KOPT-K1 (cell line): ENCODE results near the gene SPHK2.
A peak's percentile ranks its signal among the peaks of the same experiment; 100 is the strongest.
"Not testable (repeated sequence)": the region's sequence is repeated elsewhere in the genome, so short reads cannot be mapped to it uniquely, and the experiment has no call there.

Experiments used
- H3K27ac ChIP-seq: fragments of 200-600 bp; sonication (generic); 2 replicates; pipeline ENCODE4 v1.5.1; 2016; ENCODE audit warnings: antibody characterized with exemption, mild to moderate bottlenecking, low read depth, low read length; ENCODE audit not compliant: poor library complexity, severe bottlenecking
- H3K36me3 ChIP-seq: fragments of 200-600 bp; sonication (generic); 2 replicates; pipeline ENCODE4 v1.5.1; 2017; ENCODE audit warnings: antibody characterized with exemption, mild to moderate bottlenecking, low read length, moderate library complexity; ENCODE audit not compliant: insufficient read depth
- H3K9me3 ChIP-seq: fragments of 200-600 bp; sonication (generic); 2 replicates; pipeline ENCODE4 v1.5.1; 2017; ENCODE audit warnings: antibody characterized with exemption, low read length, mild to moderate bottlenecking; ENCODE audit not compliant: insufficient read depth, poor library complexity, severe bottlenecking

Gene SPHK2, protein sequence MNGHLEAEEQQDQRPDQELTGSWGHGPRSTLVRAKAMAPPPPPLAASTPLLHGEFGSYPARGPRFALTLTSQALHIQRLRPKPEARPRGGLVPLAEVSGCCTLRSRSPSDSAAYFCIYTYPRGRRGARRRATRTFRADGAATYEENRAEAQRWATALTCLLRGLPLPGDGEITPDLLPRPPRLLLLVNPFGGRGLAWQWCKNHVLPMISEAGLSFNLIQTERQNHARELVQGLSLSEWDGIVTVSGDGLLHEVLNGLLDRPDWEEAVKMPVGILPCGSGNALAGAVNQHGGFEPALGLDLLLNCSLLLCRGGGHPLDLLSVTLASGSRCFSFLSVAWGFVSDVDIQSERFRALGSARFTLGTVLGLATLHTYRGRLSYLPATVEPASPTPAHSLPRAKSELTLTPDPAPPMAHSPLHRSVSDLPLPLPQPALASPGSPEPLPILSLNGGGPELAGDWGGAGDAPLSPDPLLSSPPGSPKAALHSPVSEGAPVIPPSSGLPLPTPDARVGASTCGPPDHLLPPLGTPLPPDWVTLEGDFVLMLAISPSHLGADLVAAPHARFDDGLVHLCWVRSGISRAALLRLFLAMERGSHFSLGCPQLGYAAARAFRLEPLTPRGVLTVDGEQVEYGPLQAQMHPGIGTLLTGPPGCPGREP

DNA sequence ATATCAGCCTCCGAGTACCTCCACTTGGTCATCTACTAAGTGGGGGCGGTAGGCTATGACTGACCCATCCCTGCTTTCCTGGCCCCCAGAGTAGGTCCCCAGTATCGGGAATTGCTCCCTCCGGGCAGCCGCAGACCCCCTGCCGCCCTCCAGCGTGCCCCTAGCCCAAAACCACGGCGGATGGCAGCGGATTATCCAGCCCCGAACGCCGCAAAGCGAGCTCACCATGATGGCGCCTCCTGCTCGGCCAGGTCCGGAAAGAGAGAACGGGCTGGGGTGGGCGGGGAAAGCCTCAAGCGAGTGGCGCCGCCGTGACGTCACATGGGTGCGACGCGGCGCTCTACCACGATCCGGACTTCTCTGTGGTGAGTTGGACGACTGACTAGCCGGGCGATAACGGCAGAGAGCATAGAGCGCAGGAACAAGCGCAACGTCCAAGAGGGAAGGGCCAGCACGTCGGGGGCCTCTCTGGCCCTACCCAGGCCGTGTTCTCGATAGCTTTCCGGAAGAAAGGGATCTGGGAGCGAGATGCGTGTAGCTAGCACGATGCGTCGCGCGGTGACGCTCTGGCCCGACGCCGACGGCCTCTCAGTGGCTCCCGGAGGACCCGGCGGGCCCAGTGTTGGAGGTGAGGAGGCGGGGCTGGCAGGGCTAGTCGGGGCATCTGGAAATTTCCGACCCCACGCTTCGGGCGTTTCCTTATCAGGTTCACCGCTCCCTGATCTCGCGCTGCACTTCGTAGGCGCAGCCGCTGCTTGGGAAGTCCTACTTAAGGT lies at the start of gene SPHK2, which contains the start of gene RPL18:
Gene SPHK2, plus strand, starts transcription at position 591 of the 776 bp plus-strand sequence. CDS start 1,009 bp downstream, outside the sequence.
Gene RPL18, minus strand, starts transcription at position 263 of the 776 bp plus-strand sequence. Its CDS starts 35 bp downstream, at position 228.
- no peaks in the 10 kb centered on the region for H3K9me3 ChIP-seq
- peak within 1 kb of the TSS; percentile 88 for H3K27ac ChIP-seq
- H3K36me3 ChIP-seq: peaks cover 48% of the 10 kb centered on the region

DNA sequence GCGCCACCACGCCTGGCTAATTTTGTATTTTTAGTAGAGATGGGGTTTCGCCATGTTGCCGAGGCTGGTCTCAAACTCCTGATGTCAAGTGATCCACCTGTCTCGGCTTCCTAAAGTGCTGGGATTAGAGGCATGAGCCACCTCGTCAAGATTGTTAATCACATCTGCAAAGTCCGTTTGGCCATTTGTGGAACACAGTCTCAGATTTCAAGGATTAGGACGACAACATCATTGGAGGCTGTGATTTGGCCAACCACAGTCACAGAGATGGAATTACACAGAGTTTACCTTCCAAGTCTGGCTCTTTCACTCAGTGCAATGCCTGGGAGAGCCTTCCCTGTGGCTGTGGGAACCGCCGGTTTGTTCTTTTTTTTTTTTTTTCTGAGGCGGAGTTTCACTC lies 49.5 kb upstream of the SPHK2 start:
- no peaks in the 10 kb centered on the region for H3K36me3 ChIP-seq
- H3K27ac ChIP-seq: no peak overlapping the region
- no peaks in the 10 kb centered on the region for H3K9me3 ChIP-seq

DNA sequence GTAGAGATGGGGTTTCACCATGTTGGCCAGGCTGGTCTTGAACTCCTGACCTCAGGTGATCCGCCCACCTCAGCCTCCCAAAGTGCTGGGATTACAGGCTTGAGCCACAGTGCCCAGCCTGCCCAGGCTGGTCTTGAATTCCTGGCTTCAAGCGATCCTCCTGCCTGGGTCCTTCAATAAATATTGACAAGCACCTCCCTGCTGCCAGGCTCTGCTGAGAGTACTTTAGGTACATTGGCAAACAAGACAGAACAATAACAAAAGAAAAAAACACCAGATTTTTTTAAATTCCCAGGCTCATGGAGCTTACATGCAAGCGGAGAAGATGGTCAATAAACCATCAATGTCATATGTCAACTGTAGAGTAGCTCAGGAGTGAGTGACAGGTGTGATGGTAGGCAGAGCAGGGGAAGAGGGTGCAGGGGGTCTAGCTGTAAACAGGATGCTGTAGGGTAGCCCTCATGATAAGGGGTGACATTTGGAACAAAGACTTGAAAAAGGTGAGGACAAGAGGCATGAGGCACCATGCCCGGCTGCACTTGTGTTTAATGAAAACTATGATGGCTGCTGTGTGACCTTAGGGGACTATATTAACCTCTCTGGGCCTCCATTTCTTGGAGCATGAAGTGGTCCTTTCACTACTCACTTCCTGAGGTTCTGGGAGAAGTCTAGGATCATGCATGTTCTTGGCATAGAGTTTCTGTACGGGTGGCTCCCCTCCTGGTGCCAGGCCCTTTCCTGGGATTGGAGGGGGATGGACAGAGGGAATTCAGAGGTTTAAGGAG lies 47.7 kb upstream of the SPHK2 start:
- no peaks in the 10 kb centered on the region for H3K9me3 ChIP-seq
- H3K36me3 ChIP-seq: no peaks in the 10 kb centered on the region
- no peak overlapping the region for H3K27ac ChIP-seq

DNA sequence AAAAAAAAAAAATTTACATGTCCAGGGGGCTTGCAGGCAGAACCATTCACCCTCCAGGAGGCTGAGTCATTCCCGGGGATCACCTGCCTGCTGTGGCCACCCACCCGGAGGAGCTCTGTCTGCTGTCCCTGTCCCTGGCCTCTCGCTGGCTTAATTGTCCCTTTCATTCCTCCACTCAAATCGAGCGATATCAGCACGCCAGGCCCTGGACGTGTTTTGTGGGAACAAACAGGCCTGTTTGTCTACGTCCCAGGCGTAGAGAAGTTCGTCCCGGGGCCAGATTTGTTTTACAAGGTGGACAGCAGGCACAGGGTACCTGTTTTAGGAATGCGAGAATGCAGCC lies 46.2 kb upstream of the SPHK2 start:
- no peaks in the 10 kb centered on the region for H3K9me3 ChIP-seq
- H3K27ac ChIP-seq: no peak overlapping the region
- H3K36me3 ChIP-seq: no peaks in the 10 kb centered on the region

DNA sequence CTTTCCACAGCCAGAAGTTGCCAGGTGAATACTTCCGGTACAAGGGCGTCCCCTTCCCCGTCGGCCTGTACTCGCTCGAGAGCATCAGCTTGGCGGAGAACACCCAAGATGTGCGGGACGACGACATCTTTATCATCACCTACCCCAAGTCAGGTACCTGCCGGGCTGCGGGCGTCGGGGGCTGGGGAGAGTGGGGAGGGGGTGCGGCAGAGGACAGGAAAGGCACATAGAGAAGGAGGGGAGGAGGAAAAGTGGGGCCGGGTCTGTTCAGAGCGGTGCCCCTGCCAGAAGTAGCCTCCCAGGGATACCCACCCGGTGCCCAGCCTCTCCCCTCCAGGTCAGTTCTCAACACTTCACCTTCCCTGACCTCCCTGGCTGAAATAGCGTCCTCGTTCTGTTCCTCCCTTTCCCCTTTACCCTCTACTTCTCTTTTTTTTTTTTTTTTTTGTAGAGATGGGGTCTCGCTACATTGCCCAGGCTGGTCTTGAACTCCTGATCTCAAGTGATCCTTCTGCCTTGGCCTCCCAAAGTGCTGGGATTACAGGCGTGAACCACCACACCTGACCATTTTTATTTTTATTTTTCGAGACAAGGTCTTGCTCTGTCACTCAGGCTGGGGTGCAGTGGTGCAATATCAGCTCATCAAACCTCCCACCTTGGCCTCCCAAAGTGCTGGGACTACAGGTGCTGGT lies 43.2 kb upstream of the SPHK2 start:
- H3K9me3 ChIP-seq: no peaks in the 10 kb centered on the region
- H3K27ac ChIP-seq: no peak overlapping the region
- no peaks in the 10 kb centered on the region for H3K36me3 ChIP-seq

DNA sequence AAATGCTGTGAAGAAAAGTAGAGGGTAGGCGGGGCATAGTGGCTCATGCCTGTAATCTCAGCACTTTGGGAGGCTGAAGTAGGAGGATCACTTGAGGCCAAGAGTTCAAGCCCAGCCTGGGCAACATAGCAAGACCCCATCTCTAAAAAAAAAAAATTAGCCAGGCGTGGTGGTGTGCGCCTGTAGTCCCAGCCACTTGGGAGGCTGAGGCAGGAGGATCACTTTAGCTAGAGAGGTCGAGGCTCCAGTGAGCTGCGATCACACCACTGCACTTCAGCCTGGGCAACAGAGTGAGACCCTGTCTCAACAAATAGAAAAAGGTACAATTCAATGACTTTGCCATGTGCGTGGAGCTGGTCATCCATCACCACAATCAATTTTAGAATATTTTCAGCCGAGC lies 41.4 kb upstream of the SPHK2 start:
- H3K27ac ChIP-seq, H3K9me3 ChIP-seq, H3K36me3 ChIP-seq: not testable (repeated sequence)

DNA sequence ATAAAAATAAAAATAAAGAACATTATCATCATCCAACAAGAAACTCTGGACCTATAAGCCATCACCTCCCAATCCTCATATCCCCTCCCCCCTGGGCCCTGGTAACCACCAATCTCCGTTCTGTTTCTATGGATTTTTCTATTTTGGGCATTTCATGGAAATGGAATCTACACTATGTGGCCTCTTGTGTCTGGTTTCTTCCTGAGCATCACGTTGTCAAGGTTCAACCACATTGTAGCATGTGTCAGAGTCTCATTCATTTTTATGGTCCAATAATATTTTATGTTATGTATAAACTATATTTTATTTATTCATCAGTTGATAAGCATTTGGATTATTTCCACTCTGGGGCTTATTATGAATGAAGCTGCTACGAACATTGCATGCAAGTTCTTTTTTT lies 40.4 kb upstream of the SPHK2 start:
- Histone ChIP-seq H3K27ac (no peak overlapping the region), H3K36me3 (no peaks in the 10 kb centered on the region), H3K9me3 (no peaks in the 10 kb centered on the region)

DNA sequence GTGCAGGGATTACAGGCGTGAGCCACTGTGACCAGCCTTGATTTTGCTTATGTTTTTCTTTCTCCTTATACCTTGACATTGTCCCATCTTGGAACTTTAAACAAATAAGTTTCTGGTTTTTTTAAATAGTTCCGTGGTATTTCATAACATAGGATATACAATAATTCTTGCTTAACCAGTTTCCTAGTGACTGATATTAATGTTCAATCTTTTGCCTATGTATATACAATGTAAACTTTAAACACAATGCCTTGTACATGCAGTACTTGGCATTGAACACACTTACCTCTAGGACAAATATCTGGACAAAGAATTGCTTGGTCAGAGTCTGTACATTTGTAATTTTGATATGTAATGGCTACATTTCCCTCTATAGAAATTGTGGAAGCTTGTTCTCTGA lies 37.1 kb upstream of the SPHK2 start:
- no peaks in the 10 kb centered on the region for H3K9me3 ChIP-seq
- H3K36me3 ChIP-seq: no peaks in the 10 kb centered on the region
- no peak overlapping the region for H3K27ac ChIP-seq

DNA sequence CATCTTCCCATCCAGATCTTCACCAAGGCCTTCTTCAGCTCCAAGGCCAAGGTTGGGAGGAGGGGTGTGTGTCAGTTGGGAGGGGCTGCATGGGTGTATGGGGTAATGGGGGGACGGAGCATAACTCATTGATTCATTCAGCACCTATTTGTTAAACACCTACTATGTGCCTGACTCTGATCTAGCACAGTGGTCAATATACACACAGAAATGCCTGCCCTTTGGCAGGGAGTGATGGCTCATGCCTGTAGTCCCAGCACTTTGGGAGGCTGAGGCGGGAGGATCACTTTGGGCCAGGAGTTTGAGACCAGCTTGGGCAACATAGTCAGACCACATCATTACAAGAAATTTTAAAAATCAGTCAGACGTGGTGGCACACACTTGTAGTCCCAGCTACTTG lies 31.9 kb upstream of the SPHK2 start:
- Histone ChIP-seq H3K27ac (no peak overlapping the region), H3K9me3 (no peaks in the 10 kb centered on the region), H3K36me3 (no peaks in the 10 kb centered on the region)

DNA sequence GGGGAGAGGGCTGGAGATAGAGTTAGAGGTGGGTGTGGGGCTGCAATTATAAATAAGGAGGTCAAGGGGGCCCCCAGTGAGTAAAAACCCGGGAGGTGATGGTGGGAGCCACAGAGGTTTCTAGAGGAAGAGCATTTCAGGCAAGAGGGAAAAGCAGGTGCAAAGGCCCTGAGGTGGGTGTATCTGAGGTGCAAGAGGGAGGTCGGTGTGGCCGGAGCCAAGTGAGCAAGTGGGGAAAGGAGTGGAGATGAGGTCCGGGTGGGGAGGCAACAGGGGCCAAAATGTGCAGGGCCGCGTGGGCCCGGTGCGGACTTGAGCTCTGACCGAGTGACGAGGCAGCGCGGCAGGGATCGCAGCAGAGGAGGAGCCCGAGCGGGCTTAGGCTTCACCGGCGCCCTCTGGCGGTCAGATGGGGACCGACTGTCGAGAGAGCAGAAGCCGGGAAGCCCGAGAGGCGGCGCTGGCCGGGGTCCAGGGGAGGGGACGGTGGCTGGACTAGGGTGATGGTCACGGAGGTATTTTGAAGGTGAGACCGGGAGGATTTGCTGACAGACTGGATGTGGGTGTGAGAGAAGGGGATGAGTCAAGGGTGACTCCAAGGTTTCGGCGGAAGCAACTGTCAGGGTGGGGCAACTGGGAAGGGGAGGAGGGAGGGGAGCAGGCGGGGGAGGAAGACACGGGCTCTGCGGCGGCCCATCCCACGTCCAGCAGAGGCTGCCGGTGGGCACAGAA lies 30.5 kb upstream of the SPHK2 start:
- H3K9me3 ChIP-seq: no peaks in the 10 kb centered on the region
- H3K27ac ChIP-seq: no peak overlapping the region
- H3K36me3 ChIP-seq: no peaks in the 10 kb centered on the region

DNA sequence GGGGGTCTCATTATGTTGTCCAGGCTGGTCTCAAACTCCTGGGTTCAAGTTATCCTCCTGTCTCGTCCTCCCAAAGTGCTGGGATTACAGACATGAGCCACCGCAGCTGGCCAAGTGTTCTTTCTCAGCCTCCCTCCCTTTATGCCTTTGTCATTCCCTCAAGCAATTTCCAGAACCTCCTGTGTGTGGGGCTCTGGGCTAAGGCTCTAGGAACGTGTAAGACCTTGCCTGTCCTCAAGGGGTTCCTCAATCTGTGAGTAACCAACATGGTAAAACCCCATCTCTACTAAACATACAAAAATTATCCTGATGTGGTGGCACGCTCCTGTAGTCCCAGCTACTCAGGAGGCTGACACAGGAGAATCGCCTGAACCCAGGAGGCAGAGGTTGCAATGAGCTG lies 28.3 kb upstream of the SPHK2 start:
- H3K9me3 ChIP-seq: no peaks in the 10 kb centered on the region
- H3K27ac ChIP-seq: no peak overlapping the region
- no peaks in the 10 kb centered on the region for H3K36me3 ChIP-seq

DNA sequence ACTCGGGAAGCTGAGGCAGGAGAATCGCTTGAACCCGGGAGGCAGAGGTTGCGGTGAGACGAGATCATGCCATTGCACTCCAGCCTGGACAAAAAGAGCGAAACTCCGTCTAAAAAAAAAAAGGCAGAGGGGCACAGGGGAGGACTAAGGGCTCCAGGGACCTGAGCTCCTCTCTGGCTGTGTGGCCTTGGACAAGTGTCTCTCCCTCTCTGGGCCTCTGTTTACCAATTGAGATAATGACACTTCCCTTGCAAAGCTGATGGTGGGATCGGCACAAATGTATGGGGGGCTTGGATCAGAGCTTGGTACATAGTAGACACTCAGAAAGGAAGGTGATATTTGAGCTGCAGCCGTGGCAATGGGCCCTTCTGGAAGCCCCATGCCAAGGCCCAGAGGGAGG lies 24.1 kb upstream of the SPHK2 start:
- no peak overlapping the region for H3K27ac ChIP-seq
- no peaks in the 10 kb centered on the region for H3K36me3 ChIP-seq
- no peaks in the 10 kb centered on the region for H3K9me3 ChIP-seq

DNA sequence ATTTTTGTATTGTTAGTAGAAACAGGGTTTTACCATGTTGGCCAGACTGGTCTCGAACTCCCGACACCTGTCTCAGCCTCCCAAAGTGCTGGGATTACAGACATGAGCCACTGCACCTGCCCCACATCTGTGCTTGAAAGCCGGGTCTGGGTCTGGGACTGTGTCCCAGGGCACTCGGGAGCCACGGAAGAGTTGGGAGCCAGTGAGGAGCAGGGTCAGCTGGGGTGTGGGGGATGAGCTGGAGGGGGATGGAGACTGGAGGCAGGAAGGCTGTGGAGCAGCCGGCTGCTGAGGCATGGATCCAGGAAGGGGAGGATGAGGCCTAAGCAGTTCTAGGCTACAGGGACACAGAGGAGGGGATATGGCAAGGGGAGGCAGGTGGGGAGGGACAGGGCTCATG lies 23.5 kb upstream of the SPHK2 start:
- no peak overlapping the region for H3K27ac ChIP-seq
- no peaks in the 10 kb centered on the region for H3K36me3 ChIP-seq
- H3K9me3 ChIP-seq: no peaks in the 10 kb centered on the region

DNA sequence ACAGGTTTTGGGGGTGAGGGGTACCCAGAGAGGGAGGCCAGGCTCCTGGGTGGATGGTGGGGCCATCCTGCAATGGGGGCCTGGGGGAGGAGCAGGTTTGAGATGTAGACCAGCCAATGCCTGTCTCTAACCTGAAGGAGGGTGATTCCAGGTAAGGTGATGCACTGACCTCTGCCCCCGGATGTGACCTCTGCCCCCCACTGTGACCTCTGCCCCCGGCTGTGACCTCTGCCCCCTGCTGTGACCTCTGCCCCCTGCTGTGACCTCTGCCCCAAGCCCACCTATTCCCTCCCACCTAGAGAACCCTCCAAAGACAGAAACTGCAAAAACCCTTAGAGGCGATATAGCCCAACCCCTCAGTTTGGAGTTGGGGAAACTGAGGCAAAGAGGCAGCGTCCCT lies 23.1 kb upstream of the SPHK2 start:
- Histone ChIP-seq H3K27ac (no peak overlapping the region), H3K9me3 (no peaks in the 10 kb centered on the region), H3K36me3 (no peaks in the 10 kb centered on the region)
